NCI-H526 treated with DMSO at 0.1 percent for 48 hours (cell line): ENCODE data around the gene MIF4GD.

Source experiments
- DNase-seq: peaks from one replicate; lab custom pipeline; 2025; lab: John Stamatoyannopoulos, UW

MIF4GD gene

GRCh38 chr17:75232786-75233185 is 38.2 kb downstream of the MIF4GD start:
- no peak for DNase-seq

DNA sequence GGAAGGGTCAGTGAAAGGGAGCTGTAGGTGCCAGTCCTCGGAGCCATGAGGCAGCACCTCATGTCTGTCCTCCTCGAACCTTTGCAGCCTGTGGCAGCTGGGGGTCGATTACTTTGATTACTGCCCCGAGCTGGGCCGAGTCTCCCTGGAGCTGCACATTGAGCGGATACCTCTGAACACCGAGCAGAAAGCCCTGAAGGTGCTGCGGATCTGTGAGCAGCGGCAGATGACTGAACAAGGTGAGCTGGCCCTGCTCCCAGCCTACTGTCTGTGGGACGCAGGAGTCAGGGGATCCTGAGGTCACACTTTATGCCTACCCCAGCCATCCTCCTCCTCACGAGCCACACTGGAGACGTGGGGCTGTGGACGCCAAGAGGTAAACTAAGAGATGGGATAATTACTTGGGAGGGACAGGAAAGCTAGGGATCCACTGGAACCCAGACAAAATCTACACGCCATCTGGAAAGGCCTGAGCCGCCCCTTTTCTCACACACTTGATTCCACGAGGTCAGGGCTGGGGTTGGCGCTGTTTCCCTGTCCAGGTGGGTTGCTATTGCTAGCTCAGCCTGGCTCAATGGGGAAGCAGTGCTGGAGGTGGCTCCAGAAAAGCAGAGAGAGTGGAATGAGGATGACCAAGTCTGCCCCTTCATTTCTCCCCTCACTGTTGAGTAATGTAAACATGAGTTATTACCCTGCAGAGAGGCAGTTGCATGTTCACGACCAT is 39.1 kb downstream of the MIF4GD start:
- DNase-seq, result no peak

DNA sequence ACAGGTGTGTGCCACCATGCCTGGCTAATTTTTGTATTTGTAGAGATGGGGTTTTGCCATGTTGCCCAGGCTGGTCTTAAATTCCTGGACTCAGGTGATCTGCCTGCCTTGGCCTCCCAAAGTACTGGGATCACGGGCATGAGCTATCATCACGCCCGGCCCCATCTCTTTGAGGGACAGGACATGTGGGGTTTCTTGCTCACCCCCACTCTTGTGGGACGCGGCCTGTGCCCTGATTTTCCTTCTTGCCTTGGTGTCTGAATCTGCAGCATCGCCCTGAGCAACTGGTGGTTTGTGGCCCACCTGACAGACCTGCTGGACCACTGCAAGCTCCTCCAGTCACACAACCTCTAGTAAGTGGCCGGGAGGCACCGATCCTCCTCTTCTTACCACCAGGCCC is 40.0 kb downstream of the MIF4GD start:
- DNase-seq, result no peak

GRCh38 chr17:75228847-75229246 is 42.2 kb downstream of the MIF4GD start:
- no peak for DNase-seq

GRCh38 chr17:75228305-75228704 is 42.7 kb downstream of the MIF4GD start:
- DNase-seq, result no peak

- no peak for DNase-seq
These were observed 43.3 kb downstream of the MIF4GD start for GRCh38 chr17:75227729-75228128.

DNA sequence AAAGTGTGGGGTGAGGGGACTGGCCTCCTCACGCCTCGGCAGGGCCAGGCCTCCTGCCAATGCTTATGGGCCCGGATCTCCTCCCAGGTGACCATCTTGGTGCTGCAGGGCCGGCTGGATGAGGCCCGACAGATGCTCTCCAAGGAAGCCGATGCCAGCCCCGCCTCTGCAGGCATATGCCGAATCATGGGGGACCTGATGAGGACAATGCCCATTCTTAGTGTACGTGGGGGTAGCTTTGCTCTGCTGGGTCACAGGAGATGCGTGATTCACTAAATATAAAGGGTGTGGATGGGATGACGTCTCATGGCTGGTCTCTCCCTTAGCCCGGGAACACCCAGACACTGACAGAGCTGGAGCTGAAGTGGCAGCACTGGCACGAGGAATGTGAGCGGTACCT is 46.0 kb downstream of the MIF4GD start:
- DNase-seq, result no peak

- DNase-seq, result no peak
These were observed 51.2 kb downstream of the MIF4GD start for GRCh38 chr17:75219815-75220214.

- DNase-seq, result no peak
These were observed 52.9 kb downstream of the MIF4GD start for GRCh38 chr17:75218131-75218530.
